GM19467 (cell line): ENCODE measurements around the gene NEDD4.
"Not testable (repeated sequence)": the region's sequence is repeated elsewhere in the genome, so short reads cannot be mapped to it uniquely, and the experiment has no call there.

Experiments
- ATAC-seq: cut with Tn5 transposase; IDR thresholded peaks from one replicate; pipeline ENCODE4 v1.9.1; 2021; ENCODE audit warnings: mild to moderate bottlenecking, moderate library complexity; ENCODE audit not compliant: unreplicated experiment

The NEDD4 gene

DNA sequence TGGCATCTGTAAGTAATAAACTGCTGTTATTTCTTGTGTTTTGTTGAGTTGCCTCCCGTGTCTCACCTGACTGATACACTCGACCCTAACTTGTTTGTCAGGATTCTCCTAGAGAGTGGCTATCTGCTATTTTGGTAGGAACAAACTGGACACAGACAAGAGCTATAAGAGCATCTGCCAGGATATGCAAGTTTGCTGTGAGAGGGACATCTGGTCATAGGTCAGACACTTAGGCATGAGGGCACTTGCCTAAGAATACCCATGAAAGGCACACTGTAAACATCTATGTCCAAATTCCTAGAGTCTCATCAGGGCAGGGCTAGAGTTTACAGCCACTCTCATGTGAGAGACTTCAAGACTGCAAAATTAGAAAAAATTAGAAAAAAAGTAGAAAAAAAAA lies 32.5 kb downstream of the NEDD4 start:
- no peak for ATAC-seq

DNA sequence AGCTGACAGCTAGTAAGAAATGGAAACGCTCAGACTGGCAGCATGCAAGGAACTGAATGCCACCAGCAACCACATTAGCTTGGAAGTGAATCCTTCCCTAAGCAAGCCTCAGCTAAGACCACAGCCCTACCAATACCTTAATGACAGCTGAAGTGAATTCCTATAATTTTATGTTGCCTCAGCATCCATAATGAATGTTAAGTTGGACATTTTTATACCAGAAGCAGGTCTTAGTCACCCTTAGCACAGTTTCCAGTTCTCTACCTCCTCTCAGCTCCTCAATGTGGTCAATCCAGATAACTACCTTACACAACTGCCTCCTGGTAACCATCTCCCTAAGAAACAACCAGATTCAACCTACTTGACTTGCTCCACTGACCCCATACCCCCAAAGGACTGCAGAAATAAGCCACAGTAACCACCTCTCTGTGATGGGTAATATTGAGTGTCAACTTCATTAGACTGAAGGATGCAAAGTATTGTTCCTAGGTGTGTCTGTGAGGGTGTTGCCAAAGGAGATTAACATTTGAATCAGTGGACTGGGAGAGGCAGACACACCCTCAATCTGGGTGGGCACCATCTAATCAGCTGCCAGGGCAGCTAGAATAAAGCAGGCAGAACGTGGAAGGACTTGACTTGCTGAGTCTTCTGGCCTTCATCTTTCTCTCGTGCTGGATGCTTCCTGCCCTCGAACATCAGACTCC lies 33.5 kb downstream of the NEDD4 start:
- ATAC-seq: no peak

DNA sequence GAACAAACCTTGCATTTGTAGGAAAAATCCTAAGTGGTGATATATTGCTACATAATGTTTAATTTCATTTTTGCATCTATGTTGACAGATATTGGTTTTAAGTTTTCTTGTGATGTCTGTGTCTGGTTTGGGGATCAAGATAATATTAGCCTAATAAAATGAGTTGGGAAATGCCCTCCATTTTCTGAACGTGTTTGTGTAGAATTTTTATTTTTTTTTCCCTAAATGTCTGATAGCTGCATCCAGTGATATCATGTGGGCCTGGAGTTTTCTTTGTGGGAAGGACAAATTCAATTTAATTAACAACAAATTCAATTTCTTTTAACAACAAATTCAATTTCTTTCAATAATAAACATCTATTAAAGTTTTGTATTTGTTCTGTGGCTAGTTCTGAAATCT lies 35.1 kb downstream of the NEDD4 start:
- no peak for ATAC-seq

DNA sequence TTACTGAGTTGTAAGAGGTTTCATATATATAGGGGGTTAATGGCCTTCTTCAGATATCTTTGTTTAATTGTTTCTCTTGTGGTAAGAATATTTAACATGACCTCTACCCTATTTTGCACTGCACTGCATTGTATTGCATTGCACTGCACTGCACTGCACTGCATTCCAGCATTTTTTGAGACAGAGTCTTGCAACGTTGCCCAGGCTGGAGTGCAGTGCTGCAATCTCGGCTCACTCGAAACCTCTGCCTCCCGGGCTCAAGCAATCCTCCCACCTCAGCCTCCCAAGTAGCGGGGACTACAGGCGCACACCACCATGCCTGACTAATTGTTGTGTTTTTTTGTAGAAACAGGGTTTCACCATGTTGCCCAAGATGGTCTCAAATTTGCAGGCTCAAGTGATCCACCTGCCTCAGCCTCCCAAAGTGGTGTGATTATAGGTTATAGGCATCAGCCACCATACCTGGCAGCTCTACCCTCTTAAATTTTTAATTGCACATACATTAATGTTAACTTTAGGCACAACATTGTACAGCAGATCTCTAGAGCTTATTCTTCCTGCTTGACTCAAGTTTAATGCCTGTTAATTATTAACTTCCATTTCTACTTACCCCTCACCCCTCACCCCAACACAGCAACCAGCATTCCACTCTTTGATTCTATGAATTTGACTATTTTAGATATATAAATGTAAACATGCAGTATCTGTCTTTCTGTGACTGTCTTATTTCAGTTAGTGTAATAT lies 38.4 kb downstream of the NEDD4 start:
- no peak for ATAC-seq

DNA sequence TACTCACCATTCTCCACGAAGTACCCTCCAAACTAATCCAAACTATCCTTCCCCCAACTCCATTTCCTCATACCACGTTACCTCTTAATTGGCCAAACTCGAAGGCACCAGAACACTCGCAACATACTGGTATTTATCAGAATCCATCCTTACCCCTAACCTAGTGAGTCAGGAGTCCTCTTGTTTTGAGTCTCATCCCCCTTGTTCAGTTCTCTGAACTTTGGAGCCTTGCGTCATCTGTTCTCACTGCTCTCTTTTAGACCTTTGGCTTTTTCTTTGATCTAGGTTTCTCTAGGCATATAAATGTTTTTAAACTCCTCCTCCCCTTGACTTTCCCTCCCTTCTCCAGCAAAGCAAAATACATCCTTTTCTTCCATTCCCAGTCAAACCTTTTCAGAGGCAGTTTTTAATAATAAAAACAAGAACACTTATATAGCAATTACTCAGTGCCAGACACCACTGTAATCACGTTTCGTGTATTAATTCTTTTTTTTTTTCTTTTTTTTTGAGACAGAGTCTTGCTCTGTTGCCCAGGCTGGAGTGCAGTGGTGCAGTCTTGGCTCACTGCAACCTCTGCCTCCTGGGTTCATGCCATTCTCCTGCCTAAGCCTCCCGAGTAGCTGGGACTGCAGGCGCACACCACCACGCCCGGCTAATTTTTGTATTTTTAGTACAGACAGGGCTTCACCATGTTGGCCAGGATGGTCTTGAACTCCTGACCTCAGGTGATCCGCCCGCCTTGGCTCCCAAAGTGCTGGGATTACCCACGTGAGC lies 40.7 kb downstream of the NEDD4 start:
- not testable (repeated sequence) for ATAC-seq

DNA sequence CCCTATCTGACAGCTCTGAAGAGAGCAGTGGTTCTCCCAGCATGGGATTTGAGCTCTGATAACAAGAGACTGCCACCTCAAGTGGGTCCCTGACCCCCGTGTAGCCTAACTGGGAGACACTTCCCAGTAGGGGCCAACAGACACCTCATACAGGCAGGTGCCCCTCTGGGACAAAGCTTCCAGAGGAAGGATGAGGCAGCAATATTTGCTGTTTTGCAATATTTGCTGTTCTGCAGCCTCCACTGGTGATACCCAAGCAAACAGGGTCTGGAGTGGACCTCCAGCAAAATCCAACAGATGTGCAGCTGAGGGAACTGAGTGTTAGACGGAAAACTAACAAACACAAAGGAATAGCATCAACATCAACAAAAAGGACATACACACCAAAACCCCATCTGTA lies 48.8 kb downstream of the NEDD4 start:
- ATAC-seq: not testable (repeated sequence)

DNA sequence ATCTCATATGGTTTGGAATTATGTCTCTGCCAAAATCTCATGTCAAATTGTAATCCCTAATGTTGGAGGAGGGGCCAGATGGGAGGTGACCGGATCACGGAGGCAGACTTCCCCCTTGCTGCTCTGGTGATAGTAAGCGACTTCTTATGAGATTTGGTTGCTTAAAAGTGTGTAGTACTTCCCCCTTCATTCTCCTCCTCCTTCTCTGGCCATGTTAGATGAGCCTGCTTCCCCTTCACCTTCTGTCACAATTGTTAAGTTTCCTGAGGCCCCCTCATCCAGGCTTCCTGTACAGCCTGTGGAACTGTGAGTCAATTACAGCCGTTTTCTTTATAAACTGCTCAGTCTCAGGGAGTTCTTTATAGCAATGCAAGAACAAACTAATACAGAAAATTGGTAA lies 51.1 kb downstream of the NEDD4 start:
- no peak for ATAC-seq

DNA sequence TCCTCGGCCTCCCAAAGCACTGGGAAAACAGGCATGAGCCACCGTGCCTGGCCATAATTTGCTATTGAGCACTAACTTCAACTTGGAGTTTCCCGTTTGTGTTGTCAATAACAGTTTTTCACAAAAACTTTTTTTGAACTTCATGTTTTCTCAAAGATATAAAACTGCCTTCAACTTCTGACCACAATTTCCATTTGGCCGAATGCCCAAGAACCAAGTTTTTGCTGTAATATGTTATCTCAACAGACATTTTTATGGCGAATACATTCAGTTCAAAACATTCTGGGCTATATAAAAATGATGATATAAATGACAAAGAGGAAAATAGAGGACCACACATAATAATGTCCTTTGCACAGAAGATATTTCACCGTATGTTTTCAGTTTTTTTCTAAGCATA lies 56.4 kb downstream of the NEDD4 start:
- ATAC-seq: no peak

DNA sequence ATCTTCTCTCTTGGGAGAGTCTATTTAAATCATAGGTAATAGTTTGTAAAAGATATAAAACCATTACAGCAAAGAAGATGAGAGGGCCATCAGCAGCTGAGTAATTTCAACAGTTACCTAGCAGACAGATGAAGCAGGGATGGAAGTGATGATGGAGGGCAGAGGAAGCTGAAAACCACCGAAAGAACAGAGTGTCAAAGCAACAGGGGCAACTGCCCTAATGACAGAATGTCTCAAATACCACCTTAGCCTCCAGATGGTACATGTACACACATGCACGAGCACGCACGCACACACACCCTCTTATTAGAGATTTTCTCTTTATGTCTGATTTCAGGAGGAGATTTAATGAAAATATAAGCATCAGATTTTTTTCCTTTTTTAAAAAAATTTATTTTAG lies 64.5 kb downstream of the NEDD4 start:
- ATAC-seq: no peak

DNA sequence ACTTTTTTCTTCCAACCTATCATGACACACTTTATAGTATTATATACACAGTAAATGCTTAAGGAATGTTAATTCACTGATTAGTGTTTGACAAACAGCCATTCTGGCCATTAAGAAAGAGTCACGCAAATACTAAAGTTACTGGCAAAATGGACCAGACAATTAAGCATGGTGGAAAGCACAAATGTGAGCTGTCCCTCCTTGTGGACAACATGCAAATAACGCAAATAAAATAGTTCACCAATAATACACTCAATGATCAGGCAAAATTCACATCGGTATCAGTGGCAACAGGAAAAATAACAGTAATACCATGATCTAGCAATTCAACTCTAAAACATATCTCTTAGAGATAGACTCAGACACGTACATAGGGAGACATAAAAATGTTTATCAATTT lies 71.7 kb downstream of the NEDD4 start:
- ATAC-seq: no peak

DNA sequence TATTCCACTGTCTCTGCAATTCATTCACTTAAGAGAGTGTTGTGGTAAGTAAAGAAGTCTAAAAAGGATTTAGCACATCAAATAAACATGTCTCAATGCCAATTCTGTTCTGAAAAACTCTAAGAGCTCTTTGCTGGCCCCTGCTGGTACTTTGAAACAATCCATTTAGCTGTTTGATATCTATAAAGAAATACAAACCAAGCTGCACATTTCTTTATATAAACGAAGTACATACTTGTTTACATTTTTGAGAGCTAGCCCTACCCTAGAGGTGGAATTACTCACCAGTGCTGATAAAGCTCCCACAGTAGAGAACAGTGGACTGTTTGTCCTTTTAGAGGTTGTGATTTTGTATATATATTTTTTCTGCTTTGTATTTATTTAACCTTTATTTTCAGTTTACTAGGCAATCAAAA lies 75.5 kb downstream of the NEDD4 start:
- ATAC-seq: no peak

DNA sequence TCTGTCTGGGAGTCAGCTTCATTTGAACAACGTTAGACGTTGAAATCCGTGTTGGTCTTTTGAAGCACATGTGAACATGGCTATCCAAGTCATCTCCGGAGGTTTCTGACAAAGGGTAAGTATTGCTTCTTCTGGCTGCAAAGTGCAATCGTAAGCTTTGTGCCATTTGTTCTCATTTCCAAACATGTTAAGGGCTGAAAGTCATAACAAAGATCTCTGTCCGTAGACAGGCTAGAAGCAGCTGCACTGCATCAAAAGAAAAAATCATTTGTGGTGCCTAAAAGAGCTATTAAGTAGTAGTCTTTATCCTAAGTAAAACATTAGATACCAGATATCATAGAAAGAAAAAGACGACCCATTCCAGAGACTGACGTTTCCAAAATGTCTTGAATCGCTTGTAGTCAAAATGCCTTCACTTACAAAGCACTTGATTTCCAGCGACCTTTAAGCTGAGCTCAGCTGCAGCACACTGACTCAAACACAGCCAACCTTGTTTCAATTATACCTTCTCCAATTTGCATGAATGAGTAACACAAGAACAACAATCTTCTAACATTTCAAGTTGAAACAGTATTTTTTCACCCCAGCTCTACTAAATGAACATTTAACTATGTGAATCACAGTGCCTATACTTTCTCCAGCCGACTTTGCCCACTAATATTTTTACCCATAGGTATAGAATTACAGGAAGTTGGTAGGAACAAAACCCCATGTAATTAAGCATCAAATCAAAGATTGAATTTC lies 76.6 kb downstream of the NEDD4 start:
- ATAC-seq: no peak

DNA sequence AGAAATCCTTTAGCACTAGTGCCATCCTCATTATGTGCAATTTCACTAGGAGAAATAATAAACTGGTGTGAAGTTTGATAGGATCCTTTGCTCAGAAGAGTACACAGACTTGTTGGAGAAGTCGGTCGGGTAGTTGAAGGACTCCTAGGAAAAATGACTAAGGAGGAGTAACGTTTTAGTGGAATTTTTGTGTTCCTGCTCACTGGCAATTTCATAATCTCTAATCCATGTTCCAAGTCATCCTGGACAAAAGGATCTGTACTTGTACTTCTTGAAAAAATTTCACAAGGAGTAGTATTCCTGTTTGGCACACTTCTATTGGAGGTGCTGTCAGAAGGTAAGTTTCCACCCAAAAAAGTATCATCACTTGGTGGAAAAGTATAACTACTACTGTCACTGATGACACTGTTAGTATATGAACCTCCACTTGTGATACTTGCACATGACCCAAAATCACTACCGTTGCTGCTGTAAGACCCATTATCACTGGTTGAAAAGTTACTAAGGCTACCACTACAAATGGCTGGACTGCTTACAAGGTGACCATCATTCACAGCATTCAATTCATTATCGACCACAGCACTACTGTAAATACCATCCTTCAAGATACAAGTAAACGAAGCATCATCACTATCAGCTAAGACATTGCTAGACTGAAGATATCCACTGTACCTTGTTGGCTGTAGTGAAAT lies 77.4 kb downstream of the NEDD4 start:
- no peak for ATAC-seq

DNA sequence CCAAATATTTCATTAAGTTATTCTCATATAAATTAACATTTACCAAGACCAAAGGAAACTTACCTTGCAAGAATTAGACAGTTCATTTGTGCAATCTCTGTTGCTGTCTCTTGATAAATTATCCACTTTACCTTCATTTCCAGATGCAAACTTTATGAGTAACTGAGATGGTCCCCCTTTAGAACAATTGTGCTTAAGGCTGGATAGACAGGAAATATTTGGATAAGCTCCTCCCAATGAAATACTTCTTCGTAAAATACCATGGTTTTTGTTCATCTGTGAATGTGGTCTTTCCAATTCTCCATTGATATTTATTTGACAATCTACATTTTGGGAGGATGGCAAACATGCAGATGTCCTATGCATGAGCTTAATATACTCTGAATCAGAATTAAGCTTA lies 78.2 kb downstream of the NEDD4 start:
- ATAC-seq: no peak

DNA sequence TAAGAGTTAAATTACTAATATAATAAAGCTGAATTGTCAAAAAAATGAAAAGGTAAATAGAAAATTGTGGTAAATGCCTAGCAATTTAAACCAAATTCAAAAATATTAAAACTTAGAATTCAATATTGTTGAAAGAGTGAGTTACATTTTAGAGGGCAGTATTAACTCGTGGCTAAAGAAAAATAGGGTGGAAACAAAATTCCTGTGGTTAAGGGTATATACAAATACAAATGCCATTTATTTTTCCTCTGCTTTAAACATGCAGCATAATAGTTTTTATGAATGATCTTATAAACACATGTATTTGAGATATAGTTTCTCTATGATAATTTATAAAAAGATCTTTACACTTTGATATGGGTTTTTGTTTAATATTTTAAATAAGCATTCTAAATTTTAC lies 79.0 kb downstream of the NEDD4 start:
- no peak for ATAC-seq

DNA sequence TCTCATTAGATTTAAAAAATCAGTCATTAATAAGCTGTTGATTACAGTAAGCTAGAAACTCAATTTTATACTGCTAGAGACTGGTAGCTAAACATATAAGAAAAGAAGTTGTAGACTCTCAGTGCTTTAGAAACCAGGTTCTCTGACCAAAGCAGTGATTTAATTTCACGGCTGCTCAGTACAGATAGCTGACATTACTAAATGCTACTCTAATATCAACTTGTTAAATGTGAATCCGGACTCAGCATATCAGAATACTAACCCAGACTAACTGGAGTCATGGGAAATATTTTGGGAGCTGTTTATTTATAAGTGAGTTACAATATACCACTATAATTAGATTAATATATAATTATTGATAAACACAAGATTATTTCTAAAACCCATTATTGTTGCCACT lies 80.4 kb downstream of the NEDD4 start:
- no peak for ATAC-seq

DNA sequence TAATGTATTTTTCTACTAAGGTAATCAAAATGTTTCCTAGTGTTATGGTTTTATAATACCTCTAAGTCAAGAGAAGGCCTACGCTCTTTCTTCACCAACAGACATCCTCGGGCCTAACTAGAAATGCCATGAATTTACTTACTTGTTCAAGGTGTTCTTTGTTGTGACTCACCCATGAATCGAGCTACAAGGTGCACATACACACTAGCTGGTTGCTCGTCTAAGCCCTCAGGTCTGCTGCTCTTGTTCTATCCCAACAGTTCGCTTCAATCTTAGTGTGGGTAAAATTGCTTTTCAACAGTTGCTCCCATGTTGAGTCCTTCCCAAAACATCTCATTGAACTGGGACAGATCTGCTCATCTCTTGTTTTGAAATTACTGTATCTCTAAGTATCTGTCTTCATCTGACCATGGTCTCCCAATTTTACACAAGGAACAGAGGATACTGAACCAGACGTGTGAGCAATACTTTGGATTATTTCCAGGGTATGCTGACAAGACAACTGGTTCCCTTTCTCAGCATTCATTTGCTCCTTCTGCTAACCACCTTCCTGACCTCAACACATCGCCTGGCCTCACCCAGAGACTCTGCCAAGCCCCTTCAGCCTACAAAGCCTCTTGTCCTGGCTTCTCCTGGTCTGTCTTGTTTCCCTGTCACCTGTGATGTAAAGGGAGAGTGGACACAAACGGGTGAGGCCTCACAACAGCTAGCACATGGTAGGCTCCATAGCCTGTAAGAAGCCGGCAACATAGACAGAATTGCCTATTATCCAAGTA lies 84.2 kb downstream of the NEDD4 start:
- no peak for ATAC-seq

DNA sequence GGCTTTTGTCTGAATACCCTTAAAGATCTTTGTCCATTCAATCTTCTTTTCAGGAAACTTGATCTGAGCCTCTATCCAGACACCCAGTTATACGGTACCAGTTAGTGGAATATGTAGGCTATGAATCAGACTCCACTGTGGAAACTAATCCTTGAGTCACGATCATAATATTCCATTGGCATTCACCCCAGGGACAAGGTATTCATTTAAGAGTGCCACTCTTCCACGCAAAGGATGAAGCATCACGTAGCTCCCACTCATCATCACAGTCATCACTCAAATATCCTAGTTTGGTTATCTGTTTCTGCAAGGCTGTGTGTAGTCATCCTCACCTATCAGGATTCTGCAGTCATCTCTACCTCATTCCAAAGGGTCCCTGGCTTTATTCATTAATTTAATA lies 85.6 kb downstream of the NEDD4 start:
- no peak for ATAC-seq

DNA sequence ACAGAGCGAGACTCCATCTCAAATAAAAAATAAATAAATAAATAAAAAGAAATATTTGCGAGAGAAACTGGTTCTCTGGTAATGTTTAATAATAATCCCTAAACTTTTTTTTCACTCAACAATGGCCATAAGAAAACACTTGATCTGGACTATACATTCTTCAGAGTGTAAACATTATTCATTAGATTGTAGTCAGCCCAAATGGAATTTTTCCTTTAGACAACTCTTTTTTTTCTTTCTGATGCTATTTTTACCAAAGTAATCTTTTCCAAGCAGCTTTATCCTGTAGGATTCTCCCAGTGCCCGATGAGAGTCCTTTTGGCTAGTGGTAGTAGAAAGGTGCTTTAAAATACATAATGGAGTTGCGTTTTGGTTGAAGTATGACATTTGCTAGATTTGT lies 90.4 kb downstream of the NEDD4 start:
- ATAC-seq: no peak

DNA sequence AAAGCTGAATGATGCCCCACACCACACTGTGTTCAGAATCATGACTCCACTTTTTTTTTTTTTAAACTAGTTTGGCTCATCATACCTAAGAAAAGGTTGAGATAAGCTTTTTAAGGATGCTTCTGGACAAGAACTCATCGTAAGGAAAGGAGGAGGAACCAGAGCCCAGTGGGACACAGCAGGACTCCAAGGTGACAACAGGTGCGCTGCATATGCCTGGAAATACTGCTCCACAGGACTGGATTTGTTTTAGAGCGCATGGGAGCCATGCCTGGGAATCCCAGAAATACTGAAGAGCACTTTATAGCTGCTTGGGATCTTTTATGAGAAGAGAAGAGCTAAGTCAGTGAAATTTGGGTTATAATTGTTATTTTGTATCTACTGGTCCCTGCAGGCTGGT lies 93.4 kb downstream of the NEDD4 start:
- ATAC-seq: no peak
